Activated B cell treated with CpG ODN at 0.5 μM for 24 hours (primary cell): ENCODE results near the gene PTH1R. TPM values are rescaled to one million over a fixed set of nuclear protein-coding genes. Genes with fewer than 3 reads are reported as not detected.

Experiments
- ATAC-seq: fragments of 200-7000 bp; cut with Tn5 transposase; one replicate; pipeline ENCODE4 v1.10.0; 2021; ENCODE audit warnings: low read depth, mild to moderate bottlenecking, moderate library complexity
- CTCF ChIA-PET: fragments of 350-600 bp; sonication (Branson Sonifier 250); formaldehyde crosslinking; loops from one replicate; lab custom pipeline; 2021; ENCODE audit warnings: antibody characterized with exemption; lab: Charles Lee
- POLR2A ChIA-PET: fragments of 350-600 bp; sonication (Branson Sonifier 250); formaldehyde crosslinking; loops from one replicate; lab custom pipeline; 2021; ENCODE audit warnings: antibody characterized with exemption; lab: Charles Lee
- DNase-seq: peaks from one replicate; pipeline ENCODE4 v3.0.0; 2022
- H3K27ac Mint-ChIP-seq: one replicate; pipeline ENCODE4 v1.8.0; 2020; ENCODE audit warnings: mixed read lengths
- H3K27me3 Mint-ChIP-seq: one replicate; pipeline ENCODE4 v1.8.0; 2021; ENCODE audit warnings: mixed read lengths
- H3K36me3 Mint-ChIP-seq: one replicate; pipeline ENCODE4 v1.8.0; 2021; ENCODE audit warnings: low read depth, mixed read lengths
- H3K4me1 Mint-ChIP-seq: one replicate; pipeline ENCODE4 v1.8.0; 2021; ENCODE audit warnings: mixed read lengths
- H3K4me3 Mint-ChIP-seq: one replicate; pipeline ENCODE4 v1.8.0; 2020; ENCODE audit warnings: mild to moderate bottlenecking, mixed read lengths
- H3K9me3 Mint-ChIP-seq: one replicate; pipeline ENCODE4 v1.8.0; 2020; ENCODE audit warnings: mixed read lengths
- CTCF ChIP-seq: fragments of 200-600 bp; IDR thresholded peaks from one replicate; pipeline ENCODE4 v1.8.0; 2022; ENCODE audit warnings: antibody characterized with exemption, mild to moderate bottlenecking
- intact Hi-C: fragments of 100-400 bp; cut with micrococcal nuclease; formaldehyde crosslinking; loops from one replicate; pipeline ENCODE4 v1.15.1; 2024
- total RNA-seq: library from RNA; stranded (reverse); gene quantifications from 2 replicates; pipeline ENCODE4 v1.2.3, GENCODE V29; 2022

PTH1R gene
- total RNA-seq, 1 donor from 2014 or later, result not detected

DNA sequence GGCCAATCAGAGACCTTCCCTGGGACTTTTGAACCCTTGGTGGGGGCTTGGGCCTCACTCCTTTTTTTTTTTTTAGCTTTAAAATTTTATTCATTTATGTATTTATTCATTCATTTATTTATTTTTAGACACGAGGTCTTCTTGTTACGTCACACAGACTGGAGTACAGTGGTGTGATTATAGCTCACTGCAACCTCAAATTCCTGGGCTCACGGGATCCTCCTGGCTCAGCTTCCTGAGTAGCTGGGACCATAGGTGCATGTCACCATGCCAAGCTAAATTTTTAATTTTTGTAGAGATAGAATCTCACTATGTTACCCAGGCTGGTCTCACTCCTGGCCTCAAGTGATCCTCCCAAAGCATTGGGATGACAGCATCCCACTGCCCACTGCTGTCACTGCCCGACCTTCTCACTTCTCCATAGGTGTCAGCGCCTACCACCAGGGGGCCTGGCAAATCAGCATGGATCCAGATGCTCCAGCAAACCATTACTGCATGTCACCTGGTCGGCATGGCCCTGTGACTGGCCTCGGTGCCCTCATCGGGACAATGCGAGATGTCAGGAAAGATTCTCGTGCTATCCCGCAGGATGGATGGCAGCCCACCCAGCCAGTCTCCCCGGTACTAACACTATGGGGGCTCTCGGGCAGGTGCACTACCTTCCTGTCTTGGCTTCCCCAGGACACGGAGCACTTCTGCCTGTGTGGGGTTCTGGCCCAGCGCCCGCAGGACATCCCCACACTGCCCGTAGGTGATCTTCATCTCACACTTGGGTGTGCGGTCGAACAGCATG is 17.3 kb upstream of the PTH1R start:
- no peak for TF ChIP-seq CTCF
- DNase-seq, result peak; percentile 15
- H3K4me1 Mint-ChIP-seq, result no peaks in the 10 kb centered on the region
- ATAC-seq, result peak; percentile 34
- H3K9me3 Mint-ChIP-seq, result no peaks in the 10 kb centered on the region
- POLR2A ChIA-PET, result no interaction called here
- peaks cover 15% of the 10 kb centered on the region for H3K27me3 Mint-ChIP-seq
- CTCF ChIA-PET, result interaction anchor here (0.6 to 1.8 kb wide), 6 partner anchors 8 to 504 kb away, joined by 3 to 5 read pairs (median 4); no protein-coding TSS in a partner anchor
- no peaks in the 10 kb centered on the region for H3K36me3 Mint-ChIP-seq
- H3K27ac Mint-ChIP-seq, result no peak overlapping the region
- no peak overlapping the region for H3K4me3 Mint-ChIP-seq
- intact Hi-C loops, result no loop called here

DNA sequence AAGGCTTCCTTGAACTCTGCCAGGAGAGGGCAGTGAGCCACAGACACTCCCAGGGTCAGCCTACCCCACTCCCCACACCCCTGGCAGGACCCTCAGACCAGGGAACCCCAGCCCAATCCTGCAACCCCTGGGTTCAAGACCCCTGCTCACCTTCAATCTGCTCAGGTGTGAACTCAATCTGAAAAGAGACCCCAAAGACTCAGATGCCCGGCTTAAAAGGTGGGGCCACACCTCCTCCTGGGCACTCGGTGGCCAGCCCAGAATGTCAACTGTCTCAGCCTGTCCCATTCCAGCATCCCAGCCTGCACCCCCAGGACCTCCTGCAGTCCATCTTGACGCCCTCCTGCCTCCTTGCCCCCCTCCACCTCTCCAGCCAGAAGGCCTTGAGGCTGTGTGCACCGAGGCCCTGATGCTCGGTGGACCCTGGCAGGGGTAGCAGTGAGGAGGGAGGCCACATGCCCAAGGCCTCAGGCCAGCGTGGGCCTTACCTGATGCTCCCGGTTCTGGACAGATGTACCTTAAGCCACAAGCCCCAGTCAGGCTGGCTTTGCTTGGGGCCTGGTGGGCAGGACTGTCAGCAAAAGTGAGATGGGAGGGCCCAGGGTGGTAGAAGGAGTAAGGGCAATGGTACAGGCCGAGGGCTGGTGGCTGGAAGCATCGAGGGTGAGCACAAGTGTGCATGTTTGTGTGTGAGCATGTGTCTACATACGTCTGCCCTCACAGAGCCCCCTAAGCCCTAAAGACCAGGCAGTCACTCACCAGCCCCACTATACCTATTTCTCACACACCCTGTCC is 16.5 kb upstream of the PTH1R start:
- no peak for ATAC-seq
- DNase-seq, result peak; percentile 9
- Mint-ChIP-seq H3K9me3 (no peaks in the 10 kb centered on the region), H3K27ac (no peak overlapping the region), H3K27me3 (peaks cover 15% of the 10 kb centered on the region), H3K4me3 (no peak overlapping the region), H3K4me1 (no peaks in the 10 kb centered on the region), H3K36me3 (no peaks in the 10 kb centered on the region)
- intact Hi-C loops, result no loop called here
- POLR2A ChIA-PET, result no interaction called here
- TF ChIP-seq CTCF, result no peak
- CTCF ChIA-PET, result no interaction called here

DNA sequence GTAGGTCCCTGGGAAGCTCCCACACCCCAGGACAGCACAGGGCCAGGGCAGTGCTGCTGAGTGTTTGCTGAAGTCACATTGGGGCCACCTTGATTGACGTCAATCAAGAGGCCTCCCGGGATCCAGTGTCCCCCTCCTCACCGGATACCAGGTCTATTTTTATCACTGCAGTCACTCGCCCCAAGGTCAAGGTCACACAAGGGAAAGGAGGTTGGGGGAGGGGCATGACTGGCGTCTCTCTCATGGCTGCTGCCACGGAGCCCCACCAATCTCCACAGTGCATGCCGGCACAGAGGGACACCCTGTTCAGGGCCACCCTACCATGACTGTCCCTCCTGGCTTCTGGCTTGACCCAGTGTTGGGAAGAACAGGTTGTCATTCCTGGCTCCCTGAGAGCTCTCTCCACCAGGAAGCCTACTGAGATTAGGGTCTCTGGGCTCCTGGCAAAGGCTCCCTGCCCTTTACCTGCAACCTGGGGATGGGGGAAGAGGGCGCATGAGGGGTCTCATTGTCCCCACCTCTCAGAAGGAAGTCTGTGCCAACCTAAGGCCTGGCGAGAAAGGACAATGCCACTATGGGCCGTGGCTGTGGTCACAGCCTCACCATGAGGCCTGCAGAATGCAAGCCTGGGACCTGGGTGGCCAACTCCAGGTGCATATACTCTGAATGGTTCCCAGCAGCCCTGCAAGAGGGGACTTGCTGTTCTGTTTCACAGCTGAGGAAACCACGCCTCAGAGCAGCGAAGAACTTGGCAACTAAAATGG is 15.7 kb upstream of the PTH1R start:
- intact Hi-C loops, result no loop called here

GRCh38 chr3:46862369-46863025 is 15.0 kb upstream of the PTH1R start:
- Mint-ChIP-seq H3K36me3 (no peaks in the 10 kb centered on the region), H3K4me3 (no peak overlapping the region), H3K27me3 (peaks cover 8% of the 10 kb centered on the region), H3K4me1 (no peaks in the 10 kb centered on the region), H3K9me3 (no peaks in the 10 kb centered on the region), H3K27ac (no peak overlapping the region)
- no peak for DNase-seq
- no peak for TF ChIP-seq CTCF
- ATAC-seq, result no peak
- CTCF ChIA-PET, result no interaction called here
- POLR2A ChIA-PET, result no interaction called here
- intact Hi-C loops, result no loop called here

More for the DNA sequence above, 15.7 kb upstream of the PTH1R start:
- Mint-ChIP-seq H3K4me3 (no peak overlapping the region), H3K27ac (no peak overlapping the region), H3K36me3 (no peaks in the 10 kb centered on the region), H3K4me1 (no peaks in the 10 kb centered on the region), H3K27me3 (peaks cover 9% of the 10 kb centered on the region), H3K9me3 (no peaks in the 10 kb centered on the region)
- ChIA-PET CTCF (no interaction called here), POLR2A (no interaction called here)
- DNase-seq (no peak), ATAC-seq (no peak)
- TF ChIP-seq CTCF, result no peak
